Body of pancreas (tissue), 4 donors: ENCODE measurements around the gene CRABP1. TPM values are rescaled to one million over a fixed set of nuclear protein-coding genes. Genes with fewer than 3 reads are reported as not detected.

ENCODE experiments used
- ATAC-seq: fragments of 150-250 bp; one replicate; pipeline ENCODE4 v1.9.1; 2016
- DNase-seq, 4 donors: peaks; one replicate each; pipeline ENCODE4 v3.0.0-alpha.2; 2019
- H3K27ac ChIP-seq, 4 donors: fragments of 200-600 bp; sonication (generic); 1 replicate in 3 of 4; 2 replicates in 1 of 4; pipeline versions ENCODE4 v1.5.1 to v1.6.1; 2016 to 2019; ENCODE audit warnings: mild to moderate bottlenecking in 1 of 4, mixed read lengths in 1 of 4, moderate library complexity in 1 of 4
- H3K27me3 ChIP-seq, 2 donors: fragments of 200-600 bp; sonication (generic); one replicate each; pipeline ENCODE4 v1.6.0; 2016; ENCODE audit warnings: mild to moderate bottlenecking in 1 of 2
- H3K36me3 ChIP-seq, 2 donors: fragments of 200-600 bp; sonication (generic); replicated peaks in 1 of 2; 2 replicates each; pipeline ENCODE4 v1.5.1; 2016; ENCODE audit warnings: low read depth in 2 of 2; ENCODE audit not compliant: insufficient read depth in 1 of 2
- H3K4me1 ChIP-seq: fragments of 200-600 bp; sonication (generic); one replicate; pipeline ENCODE4 v1.6.0; 2016
- H3K4me3 ChIP-seq, 2 donors: fragments of 200-600 bp; sonication (generic); 1 replicate in 1 of 2; 2 replicates in 1 of 2; pipeline ENCODE4 v1.5.1; 2016 to 2019
- H3K9me3 ChIP-seq, 3 donors: fragments of 200-600 bp; sonication (generic); 1 replicate in 2 of 3; 2 replicates in 1 of 3; pipeline ENCODE4 v1.5.1; 2016
- CTCF ChIP-seq, 7 experiments: fragments of 450-650 bp in 4 of 7; fragments of 200-600 bp in 3 of 7; sonication (generic) in 3 of 7; IDR thresholded peaks; one replicate each; pipeline ENCODE4 v1.5.1; 2016 to 2019; ENCODE audit warnings: antibody characterized with exemption in 7 of 7
- POLR2A ChIP-seq, 3 donors: fragments of 450-650 bp; IDR thresholded peaks; one replicate each; pipeline ENCODE4 v1.6.1; 2016; ENCODE audit warnings: antibody characterized with exemption in 3 of 3, mild to moderate bottlenecking in 2 of 3
- WGBS, 2 donors: methylation state at CpG; one replicate each; pipeline ENCODE4 v1.1.5; 2017; 5-methylcytosine and 5-hydroxymethylcytosine counted together
- intact Hi-C: fragments of 100-400 bp; cut with DNase I; formaldehyde crosslinking; loops from one replicate; pipeline ENCODE4 v1.15.1; 2023
- small RNA-seq: library from RNA; depleted of rRNA; stranded (forward); fragments of <200 nt; gene quantifications from one replicate; pipeline ENCODE3, GENCODE V24; 2016
- total RNA-seq, 2 donors: library from RNA; depleted of rRNA; stranded (reverse); fragments of >200 nt; gene quantifications; one replicate each; pipeline ENCODE4 v1.1.0, GENCODE V29; 2016

CRABP1 gene
- total RNA-seq, 2 donors from 2014 or later = 1.6 TPM; not detected in 1

DNA sequence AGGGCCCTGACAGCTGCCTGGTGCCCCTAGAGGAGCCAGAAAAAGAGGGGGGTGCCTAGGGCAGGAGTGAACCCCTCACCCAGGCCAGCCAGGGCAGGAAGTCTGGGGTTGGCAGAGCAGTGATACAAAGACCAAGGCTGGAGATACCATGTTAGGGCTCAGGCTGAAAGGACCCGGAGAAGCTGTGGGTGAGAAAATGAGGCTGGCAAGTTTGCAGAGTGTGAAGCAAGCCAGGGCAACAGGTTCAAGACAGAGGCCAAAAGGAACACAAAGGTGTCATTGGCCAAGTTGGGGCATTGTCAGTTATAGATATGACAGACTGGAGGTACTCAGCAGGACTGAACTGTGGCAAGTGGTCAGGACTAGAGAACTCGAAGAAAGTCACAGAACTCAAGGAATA is 57.2 kb downstream of the CRABP1 start:
- no peaks in the 10 kb centered on the region for H3K9me3 ChIP-seq
- 83 to 90% methylated on average over 2 of the region's 2 CpGs for WGBS, 2 donors
- H3K27me3 ChIP-seq = no peaks in the 10 kb centered on the region
- no peak for DNase-seq
- ATAC-seq = no peak
- H3K27ac ChIP-seq = no peak overlapping the region
- H3K36me3 ChIP-seq = no peaks in the 10 kb centered on the region
- TF ChIP-seq CTCF (IDR thresholded peaks at IDR 0.05) (no peak), POLR2A (IDR thresholded peaks at IDR 0.05) (no peak)
- H3K4me1 ChIP-seq = peaks cover 7% of the 10 kb centered on the region
- H3K4me3 ChIP-seq = no peak overlapping the region
- intact Hi-C loops = no loop called here

Small RNA genes lying within 50 kb of the gene (small RNA-seq; reads per million reads assigned to genes)
- not detected for gene AC090607.5

Other genes starting within 250 kb of the CRABP1 start
- gene SH2D7, start 247.8 kb upstream of the CRABP1 start, total RNA-seq = not detected
- gene CIB2, start 208.9 kb upstream of the CRABP1 start, total RNA-seq = 1 to 10 TPM; 3.4 to 6.9 TPM
- 10 to 100 TPM; 17.8 to 39.7 TPM for gene IDH3A, start 191.0 kb upstream of the CRABP1 start, total RNA-seq
- gene ACSBG1, start 105.8 kb upstream of the CRABP1 start, total RNA-seq = not detected
- gene DNAJA4, start 75.8 kb upstream of the CRABP1 start, total RNA-seq = 1 to 10 TPM; 5.9 to 8.0 TPM
- gene SKIC8, start 40.7 kb upstream of the CRABP1 start, total RNA-seq = 10 to 100 TPM; 30.3 to 31.4 TPM
- gene IREB2, start 97.9 kb downstream of the CRABP1 start, total RNA-seq = 10 to 100 TPM; 16.2 to 31.9 TPM
- gene HYKK, start 167.2 kb downstream of the CRABP1 start, total RNA-seq = 1 to 10 TPM; 2.6 to 8.3 TPM
- 10 to 100 TPM; 33.6 to 51.6 TPM for gene PSMA4, start 200.1 kb downstream of the CRABP1 start, total RNA-seq
- 1 to 10 TPM in 1 of 2 donors, not detected in 1; 1.6 TPM for gene CHRNA5, start 225.2 kb downstream of the CRABP1 start, total RNA-seq